Measurements from ENCODE around the gene SLC26A8.

SLC26A8 gene

GRCh38 chr6:36064770-36065396 is 40.4 kb upstream of the SLC26A8 start:
- DNase-seq (ENCODE audit: low read depth): no peak
- in situ Hi-C loops (cut with HindIII; ENCODE audit: low sequenced_read_pairs): no loop called here
- no peak for TF ChIP-seq CTCF (IDR thresholded peaks at IDR 0.05; ENCODE audit: low read depth, low read length, missing control alignments)
- H3K4me3 ChIP-seq (ENCODE audit: low read depth, low read length): no peak overlapping the region

- TF ChIP-seq CTCF (IDR thresholded peaks at IDR 0.05; ENCODE audit: low read depth, low read length, missing control alignments): no peak
- in situ Hi-C loops (cut with HindIII; ENCODE audit: low sequenced_read_pairs): no loop called here
- H3K4me3 ChIP-seq (ENCODE audit: low read depth, low read length): no peak overlapping the region
- DNase-seq (ENCODE audit: low read depth): no peak
These were observed 39.0 kb upstream of the SLC26A8 start for GRCh38 chr6:36063318-36064060.

- no peak for DNase-seq (ENCODE audit: low read depth)
- no peak for TF ChIP-seq CTCF (IDR thresholded peaks at IDR 0.05; ENCODE audit: low read depth, low read length, missing control alignments)
- in situ Hi-C loops (cut with HindIII; ENCODE audit: low sequenced_read_pairs): no loop called here
- H3K4me3 ChIP-seq (ENCODE audit: low read depth, low read length): no peak overlapping the region
These were observed 37.8 kb upstream of the SLC26A8 start for GRCh38 chr6:36062247-36062646.

- no peak overlapping the region for H3K4me3 ChIP-seq (ENCODE audit: low read depth, low read length)
- no peak for TF ChIP-seq CTCF (IDR thresholded peaks at IDR 0.05; ENCODE audit: low read depth, low read length, missing control alignments)
- no peak for DNase-seq (ENCODE audit: low read depth)
- in situ Hi-C loops (cut with HindIII; ENCODE audit: low sequenced_read_pairs): no loop called here
These were observed 36.8 kb upstream of the SLC26A8 start for GRCh38 chr6:36061236-36061635.

GRCh38 chr6:36056178-36056577 is 31.7 kb upstream of the SLC26A8 start:
- no peak for DNase-seq (ENCODE audit: low read depth)
- no peak overlapping the region for H3K4me3 ChIP-seq (ENCODE audit: low read depth, low read length)
- TF ChIP-seq CTCF (IDR thresholded peaks at IDR 0.05; ENCODE audit: low read depth, low read length, missing control alignments): no peak
- in situ Hi-C loops (cut with HindIII; ENCODE audit: low sequenced_read_pairs): no loop called here

- in situ Hi-C loops (cut with HindIII; ENCODE audit: low sequenced_read_pairs): no loop called here
- DNase-seq (ENCODE audit: low read depth): no peak
- H3K4me3 ChIP-seq (ENCODE audit: low read depth, low read length): no peak overlapping the region
- TF ChIP-seq CTCF (IDR thresholded peaks at IDR 0.05; ENCODE audit: low read depth, low read length, missing control alignments): no peak
These were observed 30.5 kb upstream of the SLC26A8 start for GRCh38 chr6:36054956-36055355.

All from astrocyte of the cerebellum (primary cell).